CD4-positive, alpha-beta T cell (primary cell): ENCODE results near the gene TTC14. TPM values are rescaled to one million over a fixed set of nuclear protein-coding genes. Genes with fewer than 3 reads are reported as not detected.
"Not testable (repeated sequence)": the region's sequence is repeated elsewhere in the genome, so short reads cannot be mapped to it uniquely, and the experiment has no call there.

Source experiments
- ATAC-seq: fragments of 200-7000 bp; cut with Tn5 transposase; one replicate; pipeline ENCODE4 v1.10.0; 2022; ENCODE audit warnings: mild to moderate bottlenecking; ENCODE audit not compliant: poor library complexity
- CTCF ChIA-PET: fragments of 350-600 bp; sonication (Branson Sonifier 250); formaldehyde crosslinking; loops from one replicate; lab custom pipeline; 2021; ENCODE audit warnings: antibody characterized with exemption, inconsistent platforms; lab: Charles Lee
- POLR2A ChIA-PET: fragments of 350-600 bp; sonication (Branson Sonifier 250); formaldehyde crosslinking; loops from one replicate; lab custom pipeline; 2021; ENCODE audit warnings: antibody characterized with exemption, inconsistent platforms; lab: Charles Lee
- DNase-seq, 14 experiments: peaks; one replicate each; pipeline ENCODE4 v3.0.0-alpha.2; 2013 to 2020; ENCODE audit warnings: mixed read lengths in 2 of 14
- H3K27ac ChIP-seq, 2 donors: one replicate each; pipeline versions ENCODE4 v1.5.1 to v1.7.0; 2013; ENCODE audit warnings: low read length in 2 of 2, low read depth in 1 of 2, mild to moderate bottlenecking in 1 of 2
- H3K27me3 ChIP-seq, 2 experiments: 1 replicate in 1 of 2; 2 replicates in 1 of 2; pipeline versions ENCODE4 v1.6.1 to v1.7.0; 2013; ENCODE audit warnings: low read length in 2 of 2, control low read depth in 1 of 2, mild to moderate bottlenecking in 1 of 2, moderate library complexity in 1 of 2; ENCODE audit not compliant: insufficient read depth in 2 of 2, control insufficient read depth in 1 of 2
- H3K36me3 ChIP-seq: one replicate; pipeline ENCODE4 v1.6.1; 2013; ENCODE audit warnings: low read length, control low read depth; ENCODE audit not compliant: insufficient read depth
- H3K4me1 ChIP-seq: one replicate; pipeline ENCODE4 v1.6.1; 2013; ENCODE audit warnings: low read length, control low read depth; ENCODE audit not compliant: insufficient read depth
- H3K4me3 ChIP-seq: one replicate; pipeline ENCODE4 v1.5.1; 2013; ENCODE audit warnings: mild to moderate bottlenecking, low read length, moderate library complexity
- H3K9me3 ChIP-seq, 2 experiments: 1 replicate in 1 of 2; 2 replicates in 1 of 2; pipeline versions ENCODE4 v1.6.1 to v1.7.0; 2013; ENCODE audit warnings: low read length in 2 of 2, mild to moderate bottlenecking in 2 of 2, control low read depth in 1 of 2, moderate library complexity in 1 of 2; ENCODE audit not compliant: control insufficient read depth in 1 of 2, insufficient read depth in 1 of 2
- H3K27ac Mint-ChIP-seq: one replicate; pipeline ENCODE4 v1.8.0; 2020; ENCODE audit warnings: mixed read lengths
- H3K27me3 Mint-ChIP-seq: one replicate; pipeline ENCODE4 v1.8.0; 2021; ENCODE audit warnings: mixed read lengths
- H3K36me3 Mint-ChIP-seq: one replicate; pipeline ENCODE4 v1.8.0; 2021; ENCODE audit warnings: low read depth, mixed read lengths
- H3K4me1 Mint-ChIP-seq: one replicate; pipeline ENCODE4 v1.8.0; 2021; ENCODE audit warnings: low read depth, mixed read lengths
- H3K4me3 Mint-ChIP-seq: one replicate; pipeline ENCODE4 v1.8.0; 2020; ENCODE audit warnings: mild to moderate bottlenecking, mixed read lengths
- H3K9me3 Mint-ChIP-seq: one replicate; pipeline ENCODE4 v1.8.0; 2020; ENCODE audit warnings: mixed read lengths
- intact Hi-C, 2 experiments: fragments of 100-400 bp; cut with DNase I in 1 of 2; cut with micrococcal nuclease in 1 of 2; formaldehyde crosslinking; loops; one replicate each; pipeline versions ENCODE4 v1.15.1 to v1.9.0; 2023 to 2025; cut with DNase I, micrococcal nuclease
- total RNA-seq, 174 experiments: library from RNA in 2 of 174; stranded (reverse) in 2 of 174; gene quantifications; one replicate each; pipeline ENCODE4 v1.2.3 and lab custom pipeline; 2021 to 2026
- TF ChIP-seq, protein P1 (sequence below): fragments of 200-600 bp; IDR thresholded peaks from one replicate; pipeline ENCODE4 v1.8.0; 2022; ENCODE audit warnings: antibody characterized with exemption, mild to moderate bottlenecking

Gene TTC14
- total RNA-seq, 2 experiments from 2014 or later, result 79.0 to 84.4 TPM

DNA sequence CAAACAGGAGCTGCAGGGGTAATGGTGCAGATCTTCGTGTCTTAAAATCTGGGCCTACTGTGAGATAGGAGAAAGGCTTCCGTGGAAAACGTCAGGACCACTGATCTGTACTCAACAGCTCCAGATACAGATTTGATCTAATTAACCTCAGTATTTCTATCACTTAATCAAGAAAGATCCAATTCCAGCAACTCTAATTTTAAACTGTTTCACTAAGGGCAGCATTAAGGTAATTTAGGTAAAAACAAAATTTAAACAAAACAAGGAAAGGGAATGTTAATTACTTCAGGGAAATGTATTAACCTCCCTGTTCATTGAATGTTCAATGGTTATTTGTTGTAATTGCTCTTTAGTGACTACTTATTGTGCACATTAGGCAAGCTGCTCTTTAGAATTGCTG, 26.4 kb upstream of the TTC14 start:
- peaks cover 10% of the 10 kb centered on the region for H3K27me3 Mint-ChIP-seq
- Histone ChIP-seq H3K4me1 (no peaks in the 10 kb centered on the region), H3K27ac (no peak overlapping the region), H3K4me3 (no peak overlapping the region), H3K9me3 (no peaks in the 10 kb centered on the region), H3K36me3 (no peaks in the 10 kb centered on the region), H3K27me3 (peaks cover 0 to 3% of the 10 kb centered on the region in 2 experiments)
- ChIA-PET POLR2A (no interaction called here), CTCF (no interaction called here)
- intact Hi-C loops, result no loop called here
- no peaks in the 10 kb centered on the region for H3K9me3 Mint-ChIP-seq
- TF ChIP-seq, protein P1, sequence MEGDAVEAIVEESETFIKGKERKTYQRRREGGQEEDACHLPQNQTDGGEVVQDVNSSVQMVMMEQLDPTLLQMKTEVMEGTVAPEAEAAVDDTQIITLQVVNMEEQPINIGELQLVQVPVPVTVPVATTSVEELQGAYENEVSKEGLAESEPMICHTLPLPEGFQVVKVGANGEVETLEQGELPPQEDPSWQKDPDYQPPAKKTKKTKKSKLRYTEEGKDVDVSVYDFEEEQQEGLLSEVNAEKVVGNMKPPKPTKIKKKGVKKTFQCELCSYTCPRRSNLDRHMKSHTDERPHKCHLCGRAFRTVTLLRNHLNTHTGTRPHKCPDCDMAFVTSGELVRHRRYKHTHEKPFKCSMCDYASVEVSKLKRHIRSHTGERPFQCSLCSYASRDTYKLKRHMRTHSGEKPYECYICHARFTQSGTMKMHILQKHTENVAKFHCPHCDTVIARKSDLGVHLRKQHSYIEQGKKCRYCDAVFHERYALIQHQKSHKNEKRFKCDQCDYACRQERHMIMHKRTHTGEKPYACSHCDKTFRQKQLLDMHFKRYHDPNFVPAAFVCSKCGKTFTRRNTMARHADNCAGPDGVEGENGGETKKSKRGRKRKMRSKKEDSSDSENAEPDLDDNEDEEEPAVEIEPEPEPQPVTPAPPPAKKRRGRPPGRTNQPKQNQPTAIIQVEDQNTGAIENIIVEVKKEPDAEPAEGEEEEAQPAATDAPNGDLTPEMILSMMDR, result no peak
- no peak overlapping the region for H3K27ac Mint-ChIP-seq
- no peaks in the 10 kb centered on the region for H3K4me1 Mint-ChIP-seq
- DNase-seq, result no peak
- no peak for ATAC-seq
- H3K36me3 Mint-ChIP-seq, result no peaks in the 10 kb centered on the region
- no peak overlapping the region for H3K4me3 Mint-ChIP-seq

DNA sequence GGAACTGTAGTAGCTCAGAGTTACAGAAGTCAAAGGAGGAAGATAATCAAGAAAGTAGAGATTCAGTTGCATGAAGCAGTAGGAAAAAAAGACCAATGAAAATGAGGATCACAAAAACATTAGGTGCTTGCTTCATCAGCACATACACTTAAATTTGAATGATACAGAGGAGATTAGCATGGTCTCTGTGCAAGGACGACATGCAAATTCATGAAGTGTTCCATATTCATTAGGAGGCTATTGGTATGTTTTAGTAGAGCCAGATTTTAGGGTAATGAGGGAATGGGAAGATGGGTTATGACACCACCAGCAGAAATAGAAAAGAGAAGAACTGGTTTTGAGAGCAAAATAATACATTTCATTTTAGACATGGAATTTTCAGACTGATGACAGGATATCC, 21.0 kb upstream of the TTC14 start:
- Mint-ChIP-seq H3K4me1 (no peaks in the 10 kb centered on the region), H3K9me3 (no peaks in the 10 kb centered on the region), H3K36me3 (no peaks in the 10 kb centered on the region), H3K27ac (no peak overlapping the region), H3K27me3 (peaks cover 39% of the 10 kb centered on the region), H3K4me3 (no peak overlapping the region)
- DNase-seq, result no peak
- CTCF ChIA-PET, result no interaction called here
- intact Hi-C loops, result no loop called here
- Histone ChIP-seq H3K4me1 (no peaks in the 10 kb centered on the region), H3K36me3 (no peaks in the 10 kb centered on the region), H3K27ac (no peak overlapping the region), H3K4me3 (no peak overlapping the region), H3K9me3 (no peaks in the 10 kb centered on the region), H3K27me3 (peaks cover 5 to 29% of the 10 kb centered on the region in 2 experiments)
- TF ChIP-seq, protein P1, result no peak
- ATAC-seq, result no peak
- POLR2A ChIA-PET, result no interaction called here

DNA sequence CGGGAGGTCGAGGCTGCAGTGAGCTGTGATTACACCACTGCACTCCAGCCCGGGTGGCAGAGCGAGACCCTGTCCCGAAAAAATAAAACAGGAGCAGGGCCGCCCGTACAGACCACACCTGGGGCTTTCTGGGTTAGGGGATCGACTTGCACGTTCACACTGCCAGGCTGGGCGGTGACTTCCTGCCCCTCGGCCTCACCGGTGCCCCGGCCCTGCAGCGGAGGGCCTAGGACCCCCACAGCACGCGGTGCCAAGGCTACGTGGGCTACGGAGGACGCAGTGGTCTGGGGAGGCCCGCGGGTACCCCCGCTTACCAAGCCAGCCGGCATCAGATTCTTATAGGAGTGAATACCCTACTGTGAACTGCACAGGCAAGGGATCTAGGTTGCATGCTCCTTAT, 11.6 kb upstream of the TTC14 start:
- peaks cover 61% of the 10 kb centered on the region for H3K27me3 Mint-ChIP-seq
- Histone ChIP-seq H3K9me3 (no peaks in the 10 kb centered on the region), H3K27me3 (peaks cover 8 to 26% of the 10 kb centered on the region in 2 experiments), H3K36me3 (no peaks in the 10 kb centered on the region), H3K4me3 (no peak overlapping the region), H3K4me1 (no peaks in the 10 kb centered on the region), H3K27ac (no peak overlapping the region)
- H3K9me3 Mint-ChIP-seq, result no peaks in the 10 kb centered on the region
- no peaks in the 10 kb centered on the region for H3K36me3 Mint-ChIP-seq
- intact Hi-C loops, result no loop called here
- ATAC-seq (no peak), DNase-seq (no peak)
- no peak overlapping the region for H3K4me3 Mint-ChIP-seq
- TF ChIP-seq, protein P1, result no peak
- no peaks in the 10 kb centered on the region for H3K4me1 Mint-ChIP-seq
- CTCF ChIA-PET, result no interaction called here
- H3K27ac Mint-ChIP-seq, result no peak overlapping the region
- POLR2A ChIA-PET, result no interaction called here

DNA sequence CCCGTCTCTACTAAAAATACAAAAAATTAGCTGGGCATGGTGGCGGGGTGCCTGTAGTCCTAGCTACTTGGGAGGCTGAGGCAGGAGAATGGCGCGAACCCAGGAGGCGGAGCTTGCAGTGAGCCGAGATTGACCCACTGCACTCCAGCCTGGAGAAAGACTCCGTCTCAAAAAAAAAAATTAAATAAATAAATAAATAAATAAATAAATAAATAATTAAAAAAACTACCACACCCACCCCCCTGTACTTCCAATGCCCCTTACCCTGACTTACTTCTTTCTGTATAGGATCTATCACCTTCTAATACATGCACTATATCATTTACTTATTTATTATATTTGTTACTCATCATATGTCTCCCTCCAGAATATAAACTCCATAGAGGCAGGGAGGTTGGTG, 8.3 kb upstream of the TTC14 start:
- DNase-seq, H3K36me3 Mint-ChIP-seq, CTCF ChIA-PET, H3K36me3 ChIP-seq, H3K27ac Mint-ChIP-seq, H3K27ac ChIP-seq, H3K4me3 ChIP-seq, H3K4me3 Mint-ChIP-seq, H3K9me3 Mint-ChIP-seq, H3K4me1 ChIP-seq, POLR2A ChIA-PET, H3K4me1 Mint-ChIP-seq, ATAC-seq, H3K9me3 ChIP-seq, intact Hi-C loops: not testable (repeated sequence)
- H3K27me3 ChIP-seq, result peaks cover 8 to 30% of the 10 kb centered on the region in 2 experiments
- peaks cover 61% of the 10 kb centered on the region for H3K27me3 Mint-ChIP-seq
